ENCODE results near the gene CFAP90.
A peak's percentile ranks its signal among the peaks of the same experiment; 100 is the strongest.

CFAP90 gene

GRCh38 chr5:7811715-7812114 lies 39.2 kb downstream of the CFAP90 start:
- peaks cover 5% of the 10 kb centered on the region for H3K4me1 Mint-ChIP-seq
- peaks cover 4% of the 10 kb centered on the region for H3K27me3 Mint-ChIP-seq (ENCODE audit: low read depth)
- TF ChIP-seq CTCF (IDR thresholded peaks at IDR 0.05; ENCODE audit: unreplicated experiment in 3 of 3), result no peak
- peaks cover 4% of the 10 kb centered on the region for H3K36me3 Mint-ChIP-seq (ENCODE audit: low read depth)
- no peak overlapping the region for H3K27ac Mint-ChIP-seq
- H3K4me3 Mint-ChIP-seq, result no peak overlapping the region
- H3K9me3 Mint-ChIP-seq, result no peaks in the 10 kb centered on the region

GRCh38 chr5:7808998-7809397 lies 41.9 kb downstream of the CFAP90 start:
- peaks cover 4% of the 10 kb centered on the region for H3K27me3 Mint-ChIP-seq (ENCODE audit: low read depth)
- H3K4me3 Mint-ChIP-seq, result no peak overlapping the region
- H3K4me1 Mint-ChIP-seq, result peaks cover 4% of the 10 kb centered on the region
- peaks cover 4% of the 10 kb centered on the region for H3K36me3 Mint-ChIP-seq (ENCODE audit: low read depth)
- no peak overlapping the region for H3K27ac Mint-ChIP-seq
- no peaks in the 10 kb centered on the region for H3K9me3 Mint-ChIP-seq
- TF ChIP-seq CTCF (IDR thresholded peaks at IDR 0.05; ENCODE audit: unreplicated experiment in 3 of 3), result no peak

- Mint-ChIP-seq H3K4me1 (no peaks in the 10 kb centered on the region), H3K36me3 (ENCODE audit: low read depth) (peaks cover 4% of the 10 kb centered on the region), H3K27ac (no peak overlapping the region), H3K27me3 (ENCODE audit: low read depth) (peaks cover 4% of the 10 kb centered on the region), H3K4me3 (no peak overlapping the region), H3K9me3 (no peaks in the 10 kb centered on the region)
- TF ChIP-seq CTCF (IDR thresholded peaks at IDR 0.05; ENCODE audit: unreplicated experiment in 3 of 3), result peak in 1 of 3 experiments; percentile 43
These were observed 45.6 kb downstream of the CFAP90 start for GRCh38 chr5:7805379-7805778.

- H3K36me3 Mint-ChIP-seq (ENCODE audit: low read depth), result peaks cover 4% of the 10 kb centered on the region
- no peak overlapping the region for H3K4me3 Mint-ChIP-seq
- no peaks in the 10 kb centered on the region for H3K9me3 Mint-ChIP-seq
- H3K4me1 Mint-ChIP-seq, result no peaks in the 10 kb centered on the region
- H3K27ac Mint-ChIP-seq, result no peak overlapping the region
- no peak for TF ChIP-seq CTCF (IDR thresholded peaks at IDR 0.05; ENCODE audit: unreplicated experiment in 3 of 3)
- peaks cover 4% of the 10 kb centered on the region for H3K27me3 Mint-ChIP-seq (ENCODE audit: low read depth)
These were observed 47.0 kb downstream of the CFAP90 start for GRCh38 chr5:7803937-7804336.

GRCh38 chr5:7802855-7803254 lies 48.1 kb downstream of the CFAP90 start:
- H3K27ac Mint-ChIP-seq, result no peak overlapping the region
- H3K36me3 Mint-ChIP-seq (ENCODE audit: low read depth), result peaks cover 4% of the 10 kb centered on the region
- H3K9me3 Mint-ChIP-seq, result no peaks in the 10 kb centered on the region

More at GRCh38 chr5:7802855-7803254, 48.1 kb downstream of the CFAP90 start:
- no peaks in the 10 kb centered on the region for H3K4me1 Mint-ChIP-seq
- peaks cover 4% of the 10 kb centered on the region for H3K27me3 Mint-ChIP-seq (ENCODE audit: low read depth)
- no peak overlapping the region for H3K4me3 Mint-ChIP-seq
- TF ChIP-seq CTCF (IDR thresholded peaks at IDR 0.05; ENCODE audit: unreplicated experiment in 3 of 3), result no peak

Data from nephron (organoid).